ENCODE measurements around the gene PTHLH. TPM values are rescaled to one million over a fixed set of nuclear protein-coding genes. Genes with fewer than 3 reads are reported as not detected.
A peak's percentile ranks its signal among the peaks of the same experiment; 100 is the strongest.

The PTHLH gene
- total and polyA plus RNA-seq, 2 donors (not counting 3 experiments of a cell fraction or from before 2014, with no cell fraction given), result 0.60 to 0.65 TPM

- H3K9me3 ChIP-seq (replicated peaks; ENCODE audit: control insufficient read depth, insufficient read depth, low read length), result no peaks in the 10 kb centered on the region
- no peak overlapping the region for H2AFZ ChIP-seq (ENCODE audit: low read depth, low read length)
- intact Hi-C loops (cut with micrococcal nuclease) (no loop called here), dilution Hi-C loops (cut with MboI; ENCODE audit: extremely low pct_ligation_motif_present, low sequenced_read_pairs) (no loop called here)
- H3K36me3 ChIP-seq (ENCODE audit: control insufficient read depth in 2 of 2, extremely low read depth in 1 of 2, insufficient read depth in 2 of 2, low read length in 2 of 2), result no peaks in the 10 kb centered on the region
- H3K27me3 ChIP-seq (ENCODE audit: control insufficient read depth in 2 of 2, insufficient read depth in 2 of 2, low read length in 2 of 2), result peaks cover 2 to 14% of the 10 kb centered on the region in 2 experiments
- no peaks in the 10 kb centered on the region for H3K79me2 ChIP-seq (ENCODE audit: control insufficient read depth, insufficient read depth, low read length)
- H3K27ac ChIP-seq (ENCODE audit: insufficient read depth, low read depth, low read length), result no peak overlapping the region
- no peak overlapping the region for H3K4me2 ChIP-seq (ENCODE audit: insufficient read depth, low read length)
- H3K4me3 ChIP-seq (replicated peaks in 1 of 3; ENCODE audit: insufficient read depth in 1 of 3, low read depth in 1 of 3, low read length in 3 of 3), result no peak overlapping the region
- H3K9me1 ChIP-seq (replicated peaks; ENCODE audit: control insufficient read depth, extremely low read depth, insufficient read depth, low read length), result no peaks in the 10 kb centered on the region
- FAIRE-seq (no peak), DNase-seq (ENCODE audit: low read depth, low spot score) (no peak)
- no peaks in the 10 kb centered on the region for H4K20me1 ChIP-seq (replicated peaks; ENCODE audit: control insufficient read depth, extremely low read depth, insufficient read depth, low read length)
- peaks cover 11% of the 10 kb centered on the region for H3K4me1 ChIP-seq (ENCODE audit: control insufficient read depth, extremely low read depth, insufficient read depth, low read length)
- CTCF ChIA-PET, result no interaction called here
- POLR2A ChIA-PET, result no interaction called here
- TF ChIP-seq GATA2 (IDR thresholded peaks at IDR 0.05; ENCODE audit: insufficient read depth, insufficient read length, low read depth, low read length) (no peak), POLR2A (IDR thresholded peaks at IDR 0.05; ENCODE audit: low read depth, low read length) (no peak), EZH2 (IDR thresholded peaks at IDR 0.05; ENCODE audit: borderline replicate concordance, low read depth, low read length, severe bottlenecking) (no peak), FOS (IDR thresholded peaks at IDR 0.05; ENCODE audit: borderline replicate concordance, insufficient read depth, low read length) (no peak), POLR2AphosphoS5 (IDR thresholded peaks at IDR 0.05; ENCODE audit: insufficient read depth, low read depth, low read length) (no peak)
- no TSS peak for BruUV-seq (replicated peaks)
- no peak overlapping the region for H3K9ac ChIP-seq (replicated peaks; ENCODE audit: extremely low read depth, insufficient read depth, low read length)
These were observed 6.6 kb upstream of the PTHLH start for GRCh38 chr12:27979145-27979544.

GRCh38 chr12:27975222-27976136, 2.9 kb upstream of the PTHLH start:
- Histone ChIP-seq H3K4me1 (ENCODE audit: control insufficient read depth, extremely low read depth, insufficient read depth, low read length) (peaks cover 17% of the 10 kb centered on the region), H2AFZ (ENCODE audit: low read depth, low read length) (peak overlapping the region; percentile 77), H3K79me2 (ENCODE audit: control insufficient read depth, insufficient read depth, low read length) (no peaks in the 10 kb centered on the region), H4K20me1 (replicated peaks; ENCODE audit: control insufficient read depth, extremely low read depth, insufficient read depth, low read length) (no peaks in the 10 kb centered on the region), H3K9me3 (replicated peaks; ENCODE audit: control insufficient read depth, insufficient read depth, low read length) (no peaks in the 10 kb centered on the region), H3K9me1 (replicated peaks; ENCODE audit: control insufficient read depth, extremely low read depth, insufficient read depth, low read length) (no peaks in the 10 kb centered on the region), H3K27me3 (ENCODE audit: control insufficient read depth in 2 of 2, insufficient read depth in 2 of 2, low read length in 2 of 2) (peaks cover 2 to 14% of the 10 kb centered on the region in 2 experiments), H3K36me3 (ENCODE audit: control insufficient read depth in 2 of 2, extremely low read depth in 1 of 2, insufficient read depth in 2 of 2, low read length in 2 of 2) (no peaks in the 10 kb centered on the region), H3K9ac (replicated peaks; ENCODE audit: extremely low read depth, insufficient read depth, low read length) (peak overlapping the region; percentile 26), H3K27ac (ENCODE audit: insufficient read depth, low read depth, low read length) (no peak overlapping the region), H3K4me2 (ENCODE audit: insufficient read depth, low read length) (peak overlapping the region; percentile 66), H3K4me3 (replicated peaks in 1 of 3; ENCODE audit: insufficient read depth in 1 of 3, low read depth in 1 of 3, low read length in 3 of 3) (peak overlapping the region; percentile 33 to 55 (median 43))
- intact Hi-C loops (cut with micrococcal nuclease) (no loop called here), dilution Hi-C loops (cut with MboI; ENCODE audit: extremely low pct_ligation_motif_present, low sequenced_read_pairs) (no loop called here)
- FAIRE-seq (peak; percentile 55), DNase-seq (ENCODE audit: low read depth, low spot score) (peak; percentile 74)
- ChIA-PET POLR2A (interaction anchor here (0.7 kb wide), 1 partner anchor 9 kb away, joined by 3 read pairs; no protein-coding TSS in a partner anchor), CTCF (interaction anchor here (1.9 kb wide), 1 partner anchor 35 kb away, joined by 5 read pairs; no protein-coding TSS in a partner anchor)
- TF ChIP-seq MYC (IDR thresholded peaks at IDR 0.05; ENCODE audit: low read depth, low read length), result no peak
- peak; percentile 55 for TF ChIP-seq GATA2 (IDR thresholded peaks at IDR 0.05; ENCODE audit: insufficient read depth, insufficient read length, low read depth, low read length)
- no peak for TF ChIP-seq JUN (IDR thresholded peaks at IDR 0.05; ENCODE audit: borderline replicate concordance, insufficient read depth, insufficient read length, low read depth)
- TF ChIP-seq POLR2AphosphoS5 (IDR thresholded peaks at IDR 0.05; ENCODE audit: insufficient read depth, low read depth, low read length), result no peak
- TF ChIP-seq CTCF (IDR thresholded peaks at IDR 0.05; ENCODE audit: extremely low read depth in 1 of 2, insufficient read depth in 1 of 2, low read depth in 1 of 2, low read length in 2 of 2), result no peak
- no peak for TF ChIP-seq EZH2 (IDR thresholded peaks at IDR 0.05; ENCODE audit: borderline replicate concordance, low read depth, low read length, severe bottlenecking)
- peak; percentile 65 for TF ChIP-seq MAX (IDR thresholded peaks at IDR 0.05; ENCODE audit: insufficient read depth, insufficient read length)
- TF ChIP-seq POLR2A (IDR thresholded peaks at IDR 0.05; ENCODE audit: low read depth, low read length), result no peak
- TF ChIP-seq FOS (IDR thresholded peaks at IDR 0.05; ENCODE audit: borderline replicate concordance, insufficient read depth, low read length), result peak; percentile 67
- BruUV-seq (replicated peaks), result TSS peak; percentile 52
